Endothelial cell of umbilical vein (primary cell): Measurements from ENCODE around the gene P2RX3. TPM values are rescaled to one million over a fixed set of nuclear protein-coding genes. Genes with fewer than 3 reads are reported as not detected.

ENCODE experiments used
- BruUV-seq: library from RNA; stranded (reverse); fragments of 400-500 nt; replicated peaks from 2 replicates; lab custom pipeline; 2021; lab: Mats Ljungman, UMichigan
- CTCF ChIA-PET: fragments of 300-600, 350-600 bp; sonication (Branson Sonifier 250); formaldehyde crosslinking; loops from one replicate; lab custom pipeline; 2021; ENCODE audit warnings: antibody characterized with exemption, inconsistent platforms; lab: Charles Lee
- POLR2A ChIA-PET: fragments of 300-600, 350-600 bp; sonication (Branson Sonifier 250); formaldehyde crosslinking; loops from one replicate; lab custom pipeline; 2021; ENCODE audit warnings: antibody characterized with exemption, inconsistent platforms; lab: Charles Lee
- DNase-seq: peaks from one replicate; pipeline ENCODE4 v3.0.0-alpha.2; 2011; ENCODE audit warnings: low read depth, low spot score
- FAIRE-seq: peaks from 2 replicates; lab custom pipeline; 2011; peaks lifted over from hg19 to GRCh38; lab: Jason Lieb, UNC
- H2AFZ ChIP-seq: 2 replicates; pipeline ENCODE4 v1.6.0; 2012; ENCODE audit warnings: low read depth, low read length, control low read depth, inconsistent platforms
- H3K27ac ChIP-seq: 2 replicates; pipeline ENCODE4 v1.5.1; 2011; ENCODE audit warnings: low read depth, mild to moderate bottlenecking, control low read depth, low read length, moderate library complexity; ENCODE audit not compliant: insufficient read depth
- H3K27me3 ChIP-seq, 2 experiments: 2 replicates each; pipeline versions ENCODE4 v1.6.0 to v1.6.1; 2011; ENCODE audit warnings: low read length in 2 of 2, mixed read lengths in 1 of 2; ENCODE audit not compliant: control insufficient read depth in 2 of 2, insufficient read depth in 2 of 2
- H3K36me3 ChIP-seq, 2 experiments: 2 replicates in 1 of 2; 3 replicates in 1 of 2; pipeline ENCODE4 v1.5.1; 2011; ENCODE audit warnings: low read length in 2 of 2, mild to moderate bottlenecking in 1 of 2, moderate library complexity in 1 of 2; ENCODE audit not compliant: control insufficient read depth in 2 of 2, insufficient read depth in 2 of 2; ENCODE audit errors: extremely low read depth in 1 of 2
- H3K4me1 ChIP-seq: 3 replicates; pipeline ENCODE4 v1.5.1; 2011; ENCODE audit warnings: mild to moderate bottlenecking, low read length; ENCODE audit not compliant: control insufficient read depth, insufficient read depth; ENCODE audit errors: extremely low read depth
- H3K4me2 ChIP-seq: 2 replicates; pipeline ENCODE4 v1.6.1; 2011; ENCODE audit warnings: low read length, control low read depth, mixed read lengths; ENCODE audit not compliant: insufficient read depth
- H3K4me3 ChIP-seq, 3 experiments: fragments of 200-600 bp in 1 of 3; sonication (generic), shearing (Covaris generic) in 1 of 3; replicated peaks in 1 of 3; 2 replicates each; pipeline ENCODE4 v1.5.1; 2011 to 2016; ENCODE audit warnings: control low read depth in 3 of 3, low read length in 3 of 3, mild to moderate bottlenecking in 2 of 3, inconsistent platforms in 1 of 3, low read depth in 1 of 3, moderate library complexity in 1 of 3; ENCODE audit not compliant: insufficient read depth in 1 of 3
- H3K79me2 ChIP-seq: 2 replicates; pipeline ENCODE4 v1.6.0; 2012; ENCODE audit warnings: low read length, inconsistent platforms; ENCODE audit not compliant: control insufficient read depth, insufficient read depth
- H3K9ac ChIP-seq: replicated peaks from 2 replicates; pipeline ENCODE3; 2011; ENCODE audit warnings: low read length, control low read depth; ENCODE audit not compliant: insufficient read depth; ENCODE audit errors: extremely low read depth
- H3K9me1 ChIP-seq: replicated peaks from 3 replicates; pipeline ENCODE4 v1.6.0; 2011; ENCODE audit warnings: mild to moderate bottlenecking, low read length; ENCODE audit not compliant: control insufficient read depth, insufficient read depth; ENCODE audit errors: extremely low read depth
- H3K9me3 ChIP-seq: replicated peaks from 2 replicates; pipeline ENCODE4 v1.5.1; 2012; ENCODE audit warnings: low read length, inconsistent platforms; ENCODE audit not compliant: control insufficient read depth, insufficient read depth
- H4K20me1 ChIP-seq: replicated peaks from 2 replicates; pipeline ENCODE3; 2011; ENCODE audit warnings: mild to moderate bottlenecking, low read length; ENCODE audit not compliant: control insufficient read depth, insufficient read depth; ENCODE audit errors: extremely low read depth
- EZH2 ChIP-seq: IDR thresholded peaks from 2 replicates; pipeline ENCODE4 v1.6.1; 2012; ENCODE audit warnings: borderline replicate concordance, low read depth, mild to moderate bottlenecking, moderate library complexity, low read length, inconsistent platforms; ENCODE audit not compliant: severe bottlenecking
- FOS ChIP-seq: IDR thresholded peaks from 2 replicates; pipeline ENCODE4 v1.6.1; 2011; ENCODE audit warnings: mild to moderate bottlenecking, low read length, moderate library complexity, borderline replicate concordance; ENCODE audit not compliant: insufficient read depth
- GATA2 ChIP-seq: IDR thresholded peaks from 2 replicates; pipeline ENCODE4 v1.7.0; 2011; ENCODE audit warnings: low read depth, mild to moderate bottlenecking, moderate library complexity, mixed read lengths, low read length; ENCODE audit not compliant: insufficient read length, insufficient read depth
- JUN ChIP-seq: IDR thresholded peaks from 2 replicates; pipeline ENCODE4 v1.6.1; 2011; ENCODE audit warnings: borderline replicate concordance, low read depth; ENCODE audit not compliant: insufficient read length, insufficient read depth
- MYC ChIP-seq: IDR thresholded peaks from one replicate; pipeline ENCODE4 v1.6.1; 2011; ENCODE audit warnings: mild to moderate bottlenecking, low read depth, low read length
- POLR2A ChIP-seq: IDR thresholded peaks from 2 replicates; pipeline ENCODE4 v1.6.1; 2012; ENCODE audit warnings: low read depth, mild to moderate bottlenecking, control low read depth, low read length
- POLR2AphosphoS5 ChIP-seq: IDR thresholded peaks from 2 replicates; pipeline ENCODE4 v1.6.1; 2012; ENCODE audit warnings: low read depth, mild to moderate bottlenecking, control low read depth, low read length, moderate library complexity; ENCODE audit not compliant: insufficient read depth
- dilution Hi-C: fragments of 300-500 bp; cut with MboI; formaldehyde crosslinking; loops from one replicate; pipeline ENCODE4 v1.15.0; 2019; ENCODE audit warnings: low sequenced_read_pairs; ENCODE audit not compliant: extremely low pct_ligation_motif_present
- intact Hi-C: fragments of 100-400 bp; cut with micrococcal nuclease; formaldehyde crosslinking; loops from one replicate; pipeline ENCODE4 v1.10.0; 2022
- polyA plus RNA-seq, 4 experiments: library from polyadenylated mRNA; depleted of rRNA in 3 of 4; stranded (reverse) in 3 of 4; unstranded in 1 of 4; fragments of >200 nt; gene quantifications; 2 replicates each; pipeline versions ENCODE4 v1.2.1 to v1.2.3, GENCODE V29; 2011 to 2012; ENCODE audit warnings: missing spikeins in 1 of 4
- total RNA-seq: library from RNA; stranded (reverse); gene quantifications from 2 replicates; pipeline ENCODE4 v1.2.3, GENCODE V29; 2021
- TF ChIP-seq, protein P1 (sequence below): IDR thresholded peaks from 2 replicates; pipeline ENCODE4 v1.6.1; 2011; ENCODE audit not compliant: insufficient read depth, insufficient read length
- TF ChIP-seq, protein P2 (sequence below), 2 donors: IDR thresholded peaks; 1 replicate in 1 of 2; 2 replicates in 1 of 2; pipeline ENCODE4 v1.5.1; 2011; ENCODE audit warnings: low read length in 2 of 2, mild to moderate bottlenecking in 2 of 2, moderate library complexity in 2 of 2, control low read depth in 1 of 2, inconsistent platforms in 1 of 2, low read depth in 1 of 2; ENCODE audit not compliant: insufficient read depth in 1 of 2; ENCODE audit errors: extremely low read depth in 1 of 2

The P2RX3 gene
- total and polyA plus RNA-seq, 2 donors (not counting 3 experiments of a cell fraction or from before 2014, with no cell fraction given): not detected

DNA sequence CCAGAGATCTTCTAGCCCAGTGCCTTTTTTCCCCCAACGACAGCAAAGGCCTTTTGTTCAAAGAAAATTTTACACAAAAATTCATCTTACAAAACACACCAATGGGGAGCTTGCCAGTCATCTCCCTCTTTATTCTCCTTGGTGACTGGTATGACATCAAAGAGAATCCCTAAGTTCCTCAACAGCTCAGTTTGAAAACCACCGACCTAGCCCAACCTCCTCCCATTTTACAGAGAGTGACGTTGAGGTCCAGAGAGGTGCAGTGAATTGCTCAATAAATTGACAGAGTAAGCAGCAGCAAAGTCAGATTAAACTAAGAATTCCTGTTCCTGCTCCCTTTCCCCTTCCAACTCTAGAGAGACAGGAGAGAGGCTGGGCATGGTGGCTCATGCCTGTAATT lies 81.0 kb downstream of the P2RX3 start:
- no TSS peak for BruUV-seq
- no peaks in the 10 kb centered on the region for H3K9me3 ChIP-seq
- intact Hi-C loops (no loop called here), dilution Hi-C loops (no loop called here)
- TF ChIP-seq FOS: no peak
- TF ChIP-seq, protein P1, sequence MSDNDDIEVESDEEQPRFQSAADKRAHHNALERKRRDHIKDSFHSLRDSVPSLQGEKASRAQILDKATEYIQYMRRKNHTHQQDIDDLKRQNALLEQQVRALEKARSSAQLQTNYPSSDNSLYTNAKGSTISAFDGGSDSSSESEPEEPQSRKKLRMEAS: no peak
- no peak for TF ChIP-seq POLR2A
- no peak for TF ChIP-seq MYC
- TF ChIP-seq GATA2: no peak
- no peak for TF ChIP-seq JUN
- no peak for TF ChIP-seq POLR2AphosphoS5
- TF ChIP-seq, protein P2, sequence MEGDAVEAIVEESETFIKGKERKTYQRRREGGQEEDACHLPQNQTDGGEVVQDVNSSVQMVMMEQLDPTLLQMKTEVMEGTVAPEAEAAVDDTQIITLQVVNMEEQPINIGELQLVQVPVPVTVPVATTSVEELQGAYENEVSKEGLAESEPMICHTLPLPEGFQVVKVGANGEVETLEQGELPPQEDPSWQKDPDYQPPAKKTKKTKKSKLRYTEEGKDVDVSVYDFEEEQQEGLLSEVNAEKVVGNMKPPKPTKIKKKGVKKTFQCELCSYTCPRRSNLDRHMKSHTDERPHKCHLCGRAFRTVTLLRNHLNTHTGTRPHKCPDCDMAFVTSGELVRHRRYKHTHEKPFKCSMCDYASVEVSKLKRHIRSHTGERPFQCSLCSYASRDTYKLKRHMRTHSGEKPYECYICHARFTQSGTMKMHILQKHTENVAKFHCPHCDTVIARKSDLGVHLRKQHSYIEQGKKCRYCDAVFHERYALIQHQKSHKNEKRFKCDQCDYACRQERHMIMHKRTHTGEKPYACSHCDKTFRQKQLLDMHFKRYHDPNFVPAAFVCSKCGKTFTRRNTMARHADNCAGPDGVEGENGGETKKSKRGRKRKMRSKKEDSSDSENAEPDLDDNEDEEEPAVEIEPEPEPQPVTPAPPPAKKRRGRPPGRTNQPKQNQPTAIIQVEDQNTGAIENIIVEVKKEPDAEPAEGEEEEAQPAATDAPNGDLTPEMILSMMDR (IDR thresholded peaks at IDR 0.05; ENCODE audit: extremely low read depth in 1 of 2, insufficient read depth in 1 of 2, low read depth in 1 of 2, low read length in 2 of 2): no peak
- no peak for TF ChIP-seq EZH2
- H3K9me1 ChIP-seq: no peaks in the 10 kb centered on the region
- no peaks in the 10 kb centered on the region for H4K20me1 ChIP-seq
- peaks cover 16 to 20% of the 10 kb centered on the region in 2 experiments for H3K36me3 ChIP-seq
- H3K27me3 ChIP-seq: no peaks in the 10 kb centered on the region
- H2AFZ ChIP-seq: no peak overlapping the region
- H3K79me2 ChIP-seq: peaks cover 6% of the 10 kb centered on the region
- H3K27ac ChIP-seq: no peak overlapping the region
- no peak overlapping the region for H3K4me2 ChIP-seq
- no peak overlapping the region for H3K4me3 ChIP-seq
- H3K9ac ChIP-seq: no peak overlapping the region
- FAIRE-seq: no peak
- peaks cover 20% of the 10 kb centered on the region for H3K4me1 ChIP-seq
- POLR2A ChIA-PET: no interaction called here
- DNase-seq: no peak
- CTCF ChIA-PET: interaction anchor here (0.7 kb wide), 2 partner anchors 38 kb away, joined by 3 to 4 read pairs; partner anchors contain the start of gene PRG3
